ENCODE results near the gene IFI44.

DNA sequence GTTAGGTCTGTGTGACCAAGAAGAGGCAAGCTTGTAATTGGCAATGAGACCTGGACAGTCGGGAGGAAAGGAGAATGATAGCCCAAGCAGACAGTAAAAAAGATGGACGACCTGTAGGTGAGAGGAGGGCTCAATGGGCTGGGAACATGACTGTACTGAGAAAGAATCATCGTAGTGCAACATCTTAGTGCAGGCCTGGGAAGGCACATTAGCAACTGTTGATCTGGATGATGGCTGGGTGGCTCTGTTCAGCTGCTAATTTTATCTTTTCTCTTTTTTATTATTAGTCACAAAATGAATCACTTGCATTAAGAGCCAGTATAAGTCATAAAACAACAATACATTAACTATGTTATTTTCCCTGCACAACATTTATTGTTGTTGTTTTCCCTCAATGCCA lies 32.9 kb downstream of the IFI44 start:
- TF ChIP-seq, protein P1, sequence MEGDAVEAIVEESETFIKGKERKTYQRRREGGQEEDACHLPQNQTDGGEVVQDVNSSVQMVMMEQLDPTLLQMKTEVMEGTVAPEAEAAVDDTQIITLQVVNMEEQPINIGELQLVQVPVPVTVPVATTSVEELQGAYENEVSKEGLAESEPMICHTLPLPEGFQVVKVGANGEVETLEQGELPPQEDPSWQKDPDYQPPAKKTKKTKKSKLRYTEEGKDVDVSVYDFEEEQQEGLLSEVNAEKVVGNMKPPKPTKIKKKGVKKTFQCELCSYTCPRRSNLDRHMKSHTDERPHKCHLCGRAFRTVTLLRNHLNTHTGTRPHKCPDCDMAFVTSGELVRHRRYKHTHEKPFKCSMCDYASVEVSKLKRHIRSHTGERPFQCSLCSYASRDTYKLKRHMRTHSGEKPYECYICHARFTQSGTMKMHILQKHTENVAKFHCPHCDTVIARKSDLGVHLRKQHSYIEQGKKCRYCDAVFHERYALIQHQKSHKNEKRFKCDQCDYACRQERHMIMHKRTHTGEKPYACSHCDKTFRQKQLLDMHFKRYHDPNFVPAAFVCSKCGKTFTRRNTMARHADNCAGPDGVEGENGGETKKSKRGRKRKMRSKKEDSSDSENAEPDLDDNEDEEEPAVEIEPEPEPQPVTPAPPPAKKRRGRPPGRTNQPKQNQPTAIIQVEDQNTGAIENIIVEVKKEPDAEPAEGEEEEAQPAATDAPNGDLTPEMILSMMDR (IDR thresholded peaks at IDR 0.05) = no peak
- TF ChIP-seq EZH2 (IDR thresholded peaks at IDR 0.05) (no peak), EZH2phosphoT487 (IDR thresholded peaks at IDR 0.05) (no peak)

Measured in neural progenitor cell (in vitro differentiated cells).